ENCODE measurements around the gene LGR6. TPM values are rescaled to one million over a fixed set of nuclear protein-coding genes. Genes with fewer than 3 reads are reported as not detected.

Gene LGR6
- total and polyA plus RNA-seq, 2 of the 4 experiments (the other 2 are of a cell fraction) = not detected

- no peak overlapping the region for H4K8ac ChIP-seq (ENCODE audit: low read depth in 2 of 2, low read length in 2 of 2)
- no peaks in the 10 kb centered on the region for H3K9me1 ChIP-seq (ENCODE audit: insufficient read depth, low read length)
- no peak for ATAC-seq (ENCODE audit: low read depth)
- H4K20me1 ChIP-seq (ENCODE audit: insufficient read depth, low read length) = peaks cover 3% of the 10 kb centered on the region
- no peaks in the 10 kb centered on the region for H3K36me3 ChIP-seq (ENCODE audit: control insufficient read depth, insufficient read depth, low read length)
- peaks cover 5 to 27% of the 10 kb centered on the region in 2 experiments for H3K79me1 ChIP-seq (ENCODE audit: low read depth in 1 of 2, low read length in 2 of 2)
- H3K4me2 ChIP-seq (ENCODE audit: low read depth, low read length) = no peak overlapping the region
- H3K18ac ChIP-seq (ENCODE audit: low read depth, low read length) = no peak overlapping the region
- TF ChIP-seq CHD1 (IDR thresholded peaks at IDR 0.05; ENCODE audit: low read depth, low read length) (no peak), RAD21 (IDR thresholded peaks at IDR 0.05; ENCODE audit: low read length) (no peak), USF2 (IDR thresholded peaks at IDR 0.05; ENCODE audit: low read depth, low read length) (no peak), MXI1 (IDR thresholded peaks at IDR 0.05; ENCODE audit: borderline replicate concordance, low read depth, low read length) (no peak), RFX5 (IDR thresholded peaks at IDR 0.05; ENCODE audit: low read depth, low read length) (no peak), MAZ (IDR thresholded peaks at IDR 0.05; ENCODE audit: borderline replicate concordance, low read depth, low read length) (no peak)
- no peak overlapping the region for H3K23ac ChIP-seq (ENCODE audit: low read depth, low read length)
- intact Hi-C loops (cut with micrococcal nuclease) (loop anchor here (5.0 kb wide), 1 partner anchor 109 kb away; no protein-coding TSS in a partner anchor), dilution Hi-C loops (cut with HindIII; ENCODE audit: low sequenced_read_pairs, unreplicated experiment) (no loop called here), in situ Hi-C loops (cut with MboI; ENCODE audit: low sequenced_read_pairs) (loop anchor here (10.0 kb wide), 1 partner anchor 267 kb away; no protein-coding TSS in a partner anchor)
- H2BK15ac ChIP-seq (ENCODE audit: low read depth, low read length) = no peak overlapping the region
- peak overlapping the region; percentile 99 for H2AFZ ChIP-seq (replicated peaks; ENCODE audit: low read length, poor library complexity)
- no peak overlapping the region for H2BK20ac ChIP-seq (ENCODE audit: low read depth, low read length)
- H3K9ac ChIP-seq (ENCODE audit: low read depth, low read length) = no peak overlapping the region
- WGBS, 2 experiments (ENCODE audit: extremely low coverage in 2 of 2, insufficient read length in 1 of 2) = 0% methylated on average over 1 of the region's 6 CpGs; no CpG with 5 or more reads in 1 of the 2 experiments
- ChIA-PET CTCF (no interaction called here), POLR2A (ENCODE audit: unreplicated experiment) (no interaction called here)
- no peak overlapping the region for H2AK5ac ChIP-seq (ENCODE audit: low read depth, low read length)
- H2BK120ac ChIP-seq (ENCODE audit: low read depth, low read length) = no peak overlapping the region
- no peak overlapping the region for H2BK5ac ChIP-seq (ENCODE audit: low read depth, low read length, poor library complexity, severe bottlenecking)
- no TSS peak for BruUV-seq (replicated peaks)
- no peak overlapping the region for H2AK9ac ChIP-seq (replicated peaks; ENCODE audit: low read depth, low read length, poor library complexity)
- no peak overlapping the region for H3K4ac ChIP-seq (ENCODE audit: low read depth, low read length)
- DNase-seq = no peak
- no peaks in the 10 kb centered on the region for H3K9me3 ChIP-seq (ENCODE audit: control insufficient read depth, insufficient read depth, low read length)
- no peak overlapping the region for H3K4me3 ChIP-seq (ENCODE audit: insufficient read depth, low read depth, low read length)
- no peak overlapping the region for H4K91ac ChIP-seq (ENCODE audit: insufficient read depth, low read depth, low read length)
- H4K5ac ChIP-seq (ENCODE audit: low read depth, low read length) = no peak overlapping the region
- H3K27ac ChIP-seq (ENCODE audit: insufficient read depth, low read length) = no peak overlapping the region
- H3K4me1 ChIP-seq (ENCODE audit: control insufficient read depth, insufficient read depth, low read length) = no peaks in the 10 kb centered on the region
- H3K14ac ChIP-seq (replicated peaks; ENCODE audit: low read depth, low read length) = no peak overlapping the region
- no peaks in the 10 kb centered on the region for H3K27me3 ChIP-seq (ENCODE audit: control insufficient read depth, insufficient read depth, low read length)
- no peak overlapping the region for H3K56ac ChIP-seq (ENCODE audit: extremely low read depth, insufficient read depth, low read length)
Observed at GRCh38 chr1:202348005-202348508, 154.5 kb downstream of the LGR6 start.
